ENCODE data around the gene GABBR2.
A peak's percentile ranks its signal among the peaks of the same experiment; 100 is the strongest.

GABBR2 gene

DNA sequence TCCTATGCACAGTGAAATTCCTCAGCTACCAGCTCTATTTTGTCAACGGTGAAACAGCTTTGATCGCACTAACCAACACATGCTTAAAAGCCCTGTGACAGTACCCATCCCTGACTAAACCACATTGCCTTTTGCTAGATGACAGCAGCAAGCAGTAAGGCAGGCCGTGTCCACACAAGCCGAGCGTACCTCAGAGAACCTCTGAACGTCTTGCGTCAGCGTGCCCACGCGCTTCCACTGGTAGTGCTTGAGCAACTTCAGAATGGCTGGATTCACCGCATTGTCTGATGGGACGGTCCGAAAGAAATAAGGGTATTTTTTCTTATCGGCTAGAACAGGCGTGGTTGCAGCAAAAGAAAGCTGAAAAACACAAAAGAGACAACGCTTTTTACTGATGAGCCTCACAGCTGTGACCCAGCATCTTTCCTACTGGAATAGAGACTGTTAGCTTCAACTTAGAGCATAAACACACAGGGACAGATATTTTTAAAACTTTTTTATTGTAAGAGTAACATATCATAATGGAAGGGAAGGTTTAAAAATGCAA, 167.0 kb downstream of the GABBR2 start:
- no peak overlapping the region for H3K4me3 ChIP-seq (ENCODE audit: low read depth, low read length)
- TF ChIP-seq CTCF (IDR thresholded peaks at IDR 0.05; ENCODE audit: low read depth, low read length, missing control alignments) = no peak
- no peak for DNase-seq (ENCODE audit: low read depth)

- no peak for TF ChIP-seq CTCF (IDR thresholded peaks at IDR 0.05; ENCODE audit: low read depth, low read length, missing control alignments)
- DNase-seq (ENCODE audit: low read depth) = no peak
- H3K4me3 ChIP-seq (ENCODE audit: low read depth, low read length) = no peak overlapping the region
Measured at GRCh38 chr9:98540476-98540875, 168.3 kb downstream of the GABBR2 start.

- H3K4me3 ChIP-seq (ENCODE audit: low read depth, low read length) = no peak overlapping the region
- DNase-seq (ENCODE audit: low read depth) = no peak
- no peak for TF ChIP-seq CTCF (IDR thresholded peaks at IDR 0.05; ENCODE audit: low read depth, low read length, missing control alignments)
Measured at GRCh38 chr9:98539954-98540353, 168.8 kb downstream of the GABBR2 start.

DNA sequence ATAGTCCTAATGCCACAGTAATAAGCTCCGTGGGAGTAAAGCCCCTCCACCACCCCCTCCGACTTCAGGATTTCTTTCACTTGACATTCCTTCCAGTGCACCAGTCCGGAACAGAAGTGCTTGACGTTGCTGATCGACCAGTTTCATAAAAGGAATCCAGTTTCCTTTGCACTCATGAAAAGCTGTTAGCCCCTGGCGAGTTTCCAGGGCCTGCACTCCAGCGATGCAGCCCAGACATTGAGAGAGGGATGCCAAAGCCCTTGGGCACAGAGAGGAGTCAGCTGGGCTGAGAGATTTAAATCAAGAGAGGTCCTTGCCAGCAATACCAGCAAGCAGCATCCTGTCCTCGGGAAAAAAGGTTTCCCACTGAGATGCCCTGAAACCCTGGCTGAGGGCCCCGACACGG, 170.1 kb downstream of the GABBR2 start:
- H3K4me3 ChIP-seq (ENCODE audit: low read depth, low read length) = no peak overlapping the region
- no peak for TF ChIP-seq CTCF (IDR thresholded peaks at IDR 0.05; ENCODE audit: low read depth, low read length, missing control alignments)
- DNase-seq (ENCODE audit: low read depth) = no peak

- TF ChIP-seq CTCF (IDR thresholded peaks at IDR 0.05; ENCODE audit: low read depth, low read length, missing control alignments) = peak; percentile 4
- no peak for DNase-seq (ENCODE audit: low read depth)
- H3K4me3 ChIP-seq (ENCODE audit: low read depth, low read length) = no peak overlapping the region
Measured at GRCh38 chr9:98538203-98538602, 170.5 kb downstream of the GABBR2 start.

- TF ChIP-seq CTCF (IDR thresholded peaks at IDR 0.05; ENCODE audit: low read depth, low read length, missing control alignments) = peak; percentile 80
- DNase-seq (ENCODE audit: low read depth) = peak; percentile 26
- H3K4me3 ChIP-seq (ENCODE audit: low read depth, low read length) = no peak overlapping the region
Measured at GRCh38 chr9:98536542-98537173, 172.1 kb downstream of the GABBR2 start.

- no peak for TF ChIP-seq CTCF (IDR thresholded peaks at IDR 0.05; ENCODE audit: low read depth, low read length, missing control alignments)
- DNase-seq (ENCODE audit: low read depth) = no peak
- H3K4me3 ChIP-seq (ENCODE audit: low read depth, low read length) = no peak overlapping the region
Measured at GRCh38 chr9:98533866-98534265, 174.9 kb downstream of the GABBR2 start.
